ENCODE data around the gene HDAC11.

GRCh38 chr3:13515786-13516759 lies 36.0 kb downstream of the HDAC11 start:
- TF ChIP-seq ZNF274 (IDR thresholded peaks at IDR 0.05; ENCODE audit: low read depth, low read length) (no peak), YY1 (IDR thresholded peaks at IDR 0.05; ENCODE audit: insufficient read depth, insufficient read length) (no peak)

Measured in NT2/D1 (cell line).